Subcutaneous abdominal adipose tissue (tissue), 5 donors: Measurements from ENCODE around the gene NDUFA6.
"Not testable (repeated sequence)": the region's sequence is repeated elsewhere in the genome, so short reads cannot be mapped to it uniquely, and the experiment has no call there.

Experiments used
- H3K27ac ChIP-seq: one replicate; pipeline ENCODE4 v1.7.0; 2013; ENCODE audit warnings: low read depth, mild to moderate bottlenecking, inconsistent platforms, low read length, moderate library complexity
- H3K27me3 ChIP-seq, 5 donors: one replicate each; pipeline ENCODE4 v1.7.0; 2013; ENCODE audit warnings: low read length in 5 of 5, inconsistent platforms in 1 of 5; ENCODE audit not compliant: control insufficient read depth in 5 of 5, insufficient read depth in 4 of 5
- H3K36me3 ChIP-seq, 5 donors: one replicate each; pipeline ENCODE4 v1.7.0; 2013; ENCODE audit warnings: low read length in 5 of 5; ENCODE audit not compliant: control insufficient read depth in 5 of 5, insufficient read depth in 5 of 5
- H3K4me1 ChIP-seq, 5 donors: one replicate each; pipeline ENCODE4 v1.7.0; 2013; ENCODE audit warnings: low read length in 5 of 5, mild to moderate bottlenecking in 3 of 5, moderate library complexity in 1 of 5; ENCODE audit not compliant: control insufficient read depth in 5 of 5, insufficient read depth in 5 of 5
- H3K4me3 ChIP-seq, 5 donors: one replicate each; pipeline ENCODE4 v1.7.0; 2013; ENCODE audit warnings: low read length in 5 of 5, low read depth in 1 of 5
- H3K9ac ChIP-seq, 5 donors: one replicate each; pipeline ENCODE4 v1.7.0; 2013; ENCODE audit warnings: low read length in 5 of 5, mild to moderate bottlenecking in 4 of 5, moderate library complexity in 3 of 5
- H3K9me3 ChIP-seq, 5 donors: one replicate each; pipeline ENCODE4 v1.7.0; 2013; ENCODE audit warnings: low read length in 5 of 5; ENCODE audit not compliant: control insufficient read depth in 5 of 5
- donor health status: healthy.
- donor health status: healthy.
- donor health status: healthy.
- donor health status: healthy.
- donor health status: healthy.

NDUFA6 gene

DNA sequence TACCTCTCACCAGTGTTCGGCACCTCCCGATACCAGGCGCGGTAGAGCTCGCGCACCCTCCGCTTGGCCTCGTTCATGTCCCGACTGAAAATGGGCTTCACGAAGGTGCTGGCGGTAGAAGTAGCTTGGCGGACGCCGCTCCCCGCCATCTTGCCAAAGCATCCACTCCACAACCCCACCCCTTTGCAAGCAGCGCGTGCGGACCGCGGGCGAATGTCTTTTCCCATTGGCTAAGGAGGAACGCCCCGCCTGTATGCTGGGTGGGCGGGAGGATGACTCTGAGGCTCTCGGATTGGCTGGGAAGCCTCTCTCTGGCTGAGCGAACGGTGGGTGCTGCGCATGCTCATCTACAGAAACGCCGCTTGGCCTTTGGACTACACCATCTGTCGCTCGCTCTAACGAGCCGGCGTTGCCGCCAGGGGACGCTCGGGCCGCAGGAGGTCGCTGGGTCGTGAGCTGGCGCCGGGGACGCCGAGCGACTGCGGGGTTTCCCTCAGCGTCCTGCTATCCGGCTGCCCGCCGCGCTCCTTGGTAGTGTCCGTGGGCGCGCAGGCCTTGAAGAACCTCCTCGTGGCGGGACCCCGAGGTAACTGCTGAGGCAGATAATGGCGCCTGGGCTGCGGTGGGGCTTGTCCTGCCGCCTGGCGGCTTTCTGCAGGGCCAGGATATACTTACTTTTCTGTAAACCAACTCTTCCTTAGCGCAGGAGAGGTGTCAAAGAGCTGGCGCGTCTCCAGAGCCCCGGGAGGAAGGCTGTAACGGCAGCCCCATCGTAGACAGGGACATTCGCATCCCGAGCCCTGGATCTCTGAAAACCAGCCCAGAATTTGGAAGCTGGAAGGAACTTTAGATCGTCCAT, at the start of gene NDUFA6:
Gene NDUFA6, minus strand, starts transcription at position 177 of the 859 bp plus-strand sequence. Its CDS starts 28 bp downstream, at position 149.
- Histone ChIP-seq H3K4me3 (peak within 1 kb of the TSS; percentile 89 to 99 (median 95)), H3K27ac (peak within 1 kb of the TSS; percentile 96), H3K9ac (peak within 1 kb of the TSS; percentile 81 to 95 (median 90)), H3K4me1 (peaks cover 0 to 33% (median 24%) of the 10 kb centered on the region in 5 donors), H3K9me3 (no peaks in the 10 kb centered on the region), H3K36me3 (peaks cover 10 to 14% (median 13%) of the 10 kb centered on the region in 5 donors), H3K27me3 (no peaks in the 10 kb centered on the region)

DNA sequence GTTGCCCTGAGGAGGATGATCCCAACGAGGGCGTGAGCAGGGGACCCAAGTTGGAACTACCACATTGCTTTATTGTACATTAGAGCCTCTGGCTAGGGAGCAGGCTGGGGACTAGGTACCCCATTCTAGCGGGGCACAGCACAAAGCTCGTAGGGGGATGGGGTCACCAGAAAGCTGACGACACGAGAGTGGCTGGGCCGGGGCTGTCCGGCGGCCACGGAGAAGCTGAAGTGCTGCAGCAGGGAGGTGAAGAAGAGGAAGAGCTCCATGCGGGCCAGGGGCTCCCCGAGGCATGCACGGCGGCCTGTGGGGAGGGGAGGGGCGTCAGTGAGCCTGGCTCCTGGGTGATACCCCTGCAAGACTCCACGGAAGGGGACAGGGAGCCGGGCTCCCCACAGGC, 49.6 kb upstream of the NDUFA6 start:
- not testable (repeated sequence) for H3K4me3 ChIP-seq, H3K27me3 ChIP-seq, H3K27ac ChIP-seq, H3K36me3 ChIP-seq, H3K9me3 ChIP-seq, H3K9ac ChIP-seq, H3K4me1 ChIP-seq

DNA sequence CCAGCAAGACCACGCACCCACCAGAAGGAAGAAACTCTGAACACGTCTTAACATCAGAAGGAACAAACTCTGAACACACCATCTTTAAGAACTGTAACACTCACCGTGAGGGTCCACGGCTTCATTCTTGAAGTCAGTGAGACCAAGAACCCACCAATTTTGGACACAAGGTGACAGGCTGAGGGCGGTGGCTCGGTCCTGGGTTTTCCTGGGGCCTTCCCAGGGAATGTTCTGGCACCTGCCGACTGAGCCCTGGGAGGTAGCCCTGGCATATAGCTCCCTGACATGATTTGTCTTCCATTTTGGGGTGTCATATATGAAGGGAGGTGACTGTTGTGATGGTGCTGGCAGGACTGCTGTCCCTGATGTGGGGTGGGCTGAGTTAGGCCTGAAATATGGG, 48.9 kb upstream of the NDUFA6 start:
- H3K9me3 ChIP-seq, H3K27ac ChIP-seq: not testable (repeated sequence)

DNA sequence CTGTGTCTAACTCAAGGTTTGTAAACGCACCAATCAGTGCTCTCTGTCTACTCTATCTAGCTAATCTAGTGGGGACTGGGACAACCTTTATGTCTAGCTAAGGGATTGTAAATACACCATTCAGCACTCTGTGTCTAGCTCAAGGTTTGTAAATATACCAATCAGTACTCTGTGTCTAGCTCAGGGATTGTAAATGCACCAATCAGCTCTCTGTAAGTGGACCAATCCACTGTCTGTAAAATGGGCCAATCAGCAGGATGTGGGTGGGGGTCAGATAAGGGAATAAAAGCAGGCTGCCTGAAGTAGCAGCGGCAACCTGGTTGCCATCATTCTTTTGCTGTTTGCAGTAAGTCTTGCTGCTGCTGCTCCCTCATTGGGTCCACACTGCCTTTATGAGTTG, 48.4 kb upstream of the NDUFA6 start:
- H3K27me3 ChIP-seq: peaks cover 0 to 3% (median 0%) of the 10 kb centered on the region in 5 donors
- H3K9ac ChIP-seq: no peak overlapping the region
- peaks cover 0 to 9% (median 0%) of the 10 kb centered on the region in 5 donors for H3K4me1 ChIP-seq
- H3K36me3 ChIP-seq: peaks cover 0 to 5% (median 0%) of the 10 kb centered on the region in 5 donors
- H3K9me3 ChIP-seq: no peaks in the 10 kb centered on the region
- no peak overlapping the region for H3K4me3 ChIP-seq
- H3K27ac ChIP-seq: no peak overlapping the region

More for the DNA sequence above, 48.9 kb upstream of the NDUFA6 start:
- H3K4me1 ChIP-seq, H3K36me3 ChIP-seq, H3K4me3 ChIP-seq, H3K27me3 ChIP-seq, H3K9ac ChIP-seq: not testable (repeated sequence)

DNA sequence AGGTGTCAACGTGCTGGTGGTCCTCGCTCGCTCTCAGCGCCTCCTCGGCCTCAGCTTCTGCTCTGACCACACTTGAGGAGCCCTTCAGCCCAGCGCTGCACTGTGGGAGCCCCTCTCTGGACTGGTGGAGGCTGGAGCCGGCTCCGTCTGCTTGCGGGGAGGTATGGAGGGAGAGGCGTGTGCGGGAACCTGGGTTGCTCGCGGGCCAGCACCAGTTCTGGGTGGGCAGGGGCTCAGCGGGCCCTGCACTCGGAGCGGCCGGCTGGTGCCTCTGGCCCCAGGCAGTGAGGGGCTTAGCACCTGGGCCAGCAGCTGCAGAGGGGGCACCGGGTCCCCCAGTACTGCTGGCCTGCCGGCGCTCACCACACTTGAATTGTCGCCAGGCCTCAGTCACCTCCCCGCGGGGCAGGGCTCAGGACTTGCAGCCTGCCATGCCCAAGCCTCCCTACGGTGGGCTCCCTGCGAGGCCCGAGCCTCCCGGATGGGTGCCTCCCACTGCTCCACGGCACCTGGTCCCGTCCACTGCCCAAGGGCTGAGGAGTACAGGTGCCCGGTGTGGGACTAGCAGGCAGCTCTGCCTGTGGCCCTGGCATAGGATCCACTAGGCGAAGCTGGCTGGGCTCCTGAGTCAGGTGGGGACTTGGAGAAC, 47.7 kb upstream of the NDUFA6 start:
- H3K4me3 ChIP-seq: no peak overlapping the region
- H3K4me1 ChIP-seq: peaks cover 0 to 8% (median 0%) of the 10 kb centered on the region in 5 donors
- peaks cover 0 to 5% (median 0%) of the 10 kb centered on the region in 5 donors for H3K36me3 ChIP-seq
- no peak overlapping the region for H3K9ac ChIP-seq
- H3K9me3 ChIP-seq: no peaks in the 10 kb centered on the region
- peaks cover 0 to 3% (median 0%) of the 10 kb centered on the region in 5 donors for H3K27me3 ChIP-seq
- no peak overlapping the region for H3K27ac ChIP-seq

DNA sequence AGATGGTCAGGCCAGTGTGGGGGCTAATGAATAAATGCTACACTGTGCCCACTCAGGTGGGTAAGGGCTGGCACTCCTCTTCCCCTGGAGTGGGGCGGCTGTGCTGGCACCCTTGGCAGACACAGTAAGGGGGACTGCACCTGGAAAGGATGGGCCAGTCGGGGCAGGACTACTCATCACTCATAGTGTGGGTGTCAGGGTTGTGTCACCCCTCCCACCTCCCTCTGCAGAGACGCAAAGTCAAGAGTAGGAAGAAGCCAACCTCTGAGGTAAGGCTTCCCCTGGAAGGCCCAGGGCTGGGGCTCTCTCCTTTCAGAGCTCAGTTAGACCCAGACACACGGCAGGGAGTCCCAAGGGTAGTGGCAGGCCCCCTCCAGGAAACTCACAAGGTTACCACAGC, 45.1 kb upstream of the NDUFA6 start:
- not testable (repeated sequence) for H3K27ac ChIP-seq, H3K9ac ChIP-seq, H3K9me3 ChIP-seq, H3K4me3 ChIP-seq, H3K27me3 ChIP-seq, H3K36me3 ChIP-seq
- peaks cover 0 to 11% (median 0%) of the 10 kb centered on the region in 5 donors for H3K4me1 ChIP-seq

DNA sequence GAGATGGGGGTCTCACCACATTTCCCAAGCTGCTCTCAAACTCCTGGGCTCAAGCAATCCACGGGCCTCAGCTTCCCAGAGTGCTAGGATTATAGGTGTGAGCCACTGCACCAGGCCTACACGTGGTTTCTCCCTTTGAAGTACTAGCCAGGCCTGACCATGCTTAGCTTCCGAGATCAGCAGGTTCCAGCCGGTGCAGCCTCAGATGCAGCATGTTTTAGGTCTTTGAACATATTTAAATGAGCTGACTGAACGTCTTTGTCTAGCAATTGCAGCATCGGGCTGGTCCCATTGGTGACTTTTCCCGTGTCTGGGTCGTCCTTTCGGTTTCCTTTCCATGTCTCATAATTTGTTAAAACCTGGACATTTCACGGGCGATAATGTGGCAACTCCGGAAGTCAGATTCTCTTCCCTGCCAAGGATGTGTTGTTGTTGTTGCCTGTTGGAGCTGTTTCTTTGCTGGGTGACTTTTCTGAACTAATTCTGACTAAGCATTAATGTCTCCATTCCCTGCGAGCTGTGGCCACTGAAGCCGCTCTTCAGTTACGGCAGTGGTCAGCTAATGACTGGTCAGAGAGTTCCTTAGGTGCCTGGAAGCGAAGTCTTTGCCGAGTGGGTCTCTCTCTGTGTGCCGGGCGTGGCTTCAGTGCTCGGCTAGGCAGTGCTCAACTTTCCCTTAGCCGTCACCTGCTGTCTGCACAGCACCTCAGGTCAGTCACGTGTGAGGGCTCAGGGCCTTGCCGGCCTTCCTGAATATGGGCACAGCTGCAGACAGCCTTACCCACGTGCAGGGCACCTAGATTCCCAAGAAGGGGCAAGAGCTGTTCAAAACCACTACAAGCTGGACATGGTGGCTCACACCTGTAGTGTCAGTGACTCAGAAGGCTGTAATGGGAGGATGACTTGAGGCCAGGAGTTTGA, 43.8 kb upstream of the NDUFA6 start:
- H3K27ac ChIP-seq: no peak overlapping the region
- no peaks in the 10 kb centered on the region for H3K9me3 ChIP-seq
- peaks cover 0 to 4% (median 0%) of the 10 kb centered on the region in 5 donors for H3K36me3 ChIP-seq
- H3K4me3 ChIP-seq: peak overlapping the region in 2 of 5 donors; percentile 12 to 15
- peaks cover 0 to 18% (median 0%) of the 10 kb centered on the region in 5 donors for H3K4me1 ChIP-seq
- peak overlapping the region in 1 of 5 donors; percentile 29 for H3K9ac ChIP-seq
- H3K27me3 ChIP-seq: peaks cover 0 to 5% (median 3%) of the 10 kb centered on the region in 5 donors

DNA sequence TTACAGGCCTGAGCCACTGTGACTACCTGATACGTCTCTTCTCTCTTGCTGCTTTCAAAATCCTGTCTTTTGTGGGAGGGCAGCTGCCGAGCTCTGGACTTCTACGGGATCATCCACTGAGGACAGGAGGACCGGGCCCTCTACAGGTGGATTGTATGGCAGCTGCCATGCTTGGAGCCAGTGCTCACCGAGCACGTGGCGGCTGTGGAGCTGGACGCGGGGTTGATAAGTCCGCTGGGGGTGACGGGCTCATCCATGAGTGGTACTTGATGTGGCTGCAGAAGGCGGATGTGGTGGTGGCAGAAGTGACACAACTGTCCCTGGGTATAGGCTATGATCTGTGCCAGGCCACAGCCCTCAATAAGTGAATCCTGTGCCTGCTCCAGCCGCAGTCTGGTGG, 41.9 kb upstream of the NDUFA6 start:
- H3K4me1 ChIP-seq: peaks cover 0 to 30% (median 0%) of the 10 kb centered on the region in 5 donors
- H3K9me3 ChIP-seq: no peaks in the 10 kb centered on the region
- no peaks in the 10 kb centered on the region for H3K36me3 ChIP-seq
- peaks cover 0 to 5% (median 3%) of the 10 kb centered on the region in 5 donors for H3K27me3 ChIP-seq
- no peak overlapping the region for H3K27ac ChIP-seq
- H3K4me3 ChIP-seq: no peak overlapping the region
- no peak overlapping the region for H3K9ac ChIP-seq

DNA sequence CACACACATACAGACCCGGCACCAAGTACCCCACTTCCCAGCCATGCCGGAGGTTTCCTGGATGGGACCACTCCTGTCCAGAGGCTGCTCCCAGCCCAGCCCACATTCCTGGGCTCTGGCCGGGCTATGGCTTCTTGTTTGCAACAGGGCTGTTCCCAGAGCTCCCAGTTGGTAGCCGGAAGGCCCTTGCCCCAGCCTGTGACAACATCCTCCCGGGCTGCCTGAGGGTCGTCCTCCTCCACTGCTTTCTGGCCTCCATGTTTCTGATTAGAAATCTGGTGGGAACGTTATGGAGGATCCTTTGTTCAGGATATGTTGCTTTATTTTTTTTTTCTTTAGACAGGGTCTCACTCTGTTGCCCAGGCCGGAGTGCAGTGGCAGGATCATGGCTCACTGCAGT, 41.0 kb upstream of the NDUFA6 start:
- Histone ChIP-seq H3K36me3 (no peaks in the 10 kb centered on the region), H3K9me3 (no peaks in the 10 kb centered on the region), H3K9ac (no peak overlapping the region), H3K27ac (no peak overlapping the region), H3K4me1 (peaks cover 0 to 30% (median 0%) of the 10 kb centered on the region in 5 donors), H3K27me3 (peaks cover 0 to 5% (median 3%) of the 10 kb centered on the region in 5 donors), H3K4me3 (no peak overlapping the region)
